KMS-11 (cell line): Measurements from ENCODE around the gene TMEM131.

Source experiments
- H2AFZ ChIP-seq: fragments of 200-600 bp; sonication (generic); 2 replicates; pipeline ENCODE4 v1.6.1; 2016; ENCODE audit warnings: antibody characterized with exemption, mixed run types, low read depth
- H3K27ac ChIP-seq: fragments of 200-600 bp; sonication (generic); 2 replicates; pipeline ENCODE4 v1.6.1; 2016; ENCODE audit warnings: mild to moderate bottlenecking, mixed run types
- H3K27me3 ChIP-seq: fragments of 200-600 bp; sonication (generic); 2 replicates; pipeline ENCODE4 v1.6.1; 2017; ENCODE audit warnings: mild to moderate bottlenecking, low read depth, mixed run types, moderate library complexity; ENCODE audit not compliant: insufficient read depth
- H3K36me3 ChIP-seq: fragments of 200-600 bp; sonication (generic); 2 replicates; pipeline ENCODE4 v1.6.1; 2017; ENCODE audit warnings: mild to moderate bottlenecking, mixed run types; ENCODE audit not compliant: insufficient read depth
- H3K4me1 ChIP-seq: fragments of 200-600 bp; sonication (generic); 2 replicates; pipeline ENCODE4 v1.6.1; 2016; ENCODE audit warnings: mild to moderate bottlenecking, low read depth, mixed run types; ENCODE audit not compliant: poor library complexity, severe bottlenecking
- H3K4me2 ChIP-seq: fragments of 200-600 bp; sonication (generic); 2 replicates; pipeline ENCODE4 v1.7.0; 2016; ENCODE audit warnings: mild to moderate bottlenecking, mixed run types
- H3K4me3 ChIP-seq: fragments of 200-600 bp; sonication (generic); IDR thresholded peaks from 2 replicates; pipeline ENCODE4 v1.6.1; 2017; ENCODE audit warnings: low read depth, low read length, mixed read lengths; ENCODE audit not compliant: insufficient read depth
- H3K79me2 ChIP-seq: fragments of 200-600 bp; sonication (generic); 2 replicates; pipeline ENCODE4 v1.6.1; 2016; ENCODE audit warnings: low read depth, mixed run types; ENCODE audit not compliant: insufficient read depth
- H3K9ac ChIP-seq: fragments of 200-600 bp; sonication (generic); 2 replicates; pipeline ENCODE4 v1.6.1; 2016; ENCODE audit warnings: mild to moderate bottlenecking, mixed run types
- H4K20me1 ChIP-seq: fragments of 200-600 bp; sonication (generic); 2 replicates; pipeline ENCODE4 v1.6.1; 2016; ENCODE audit warnings: mild to moderate bottlenecking, mixed run types; ENCODE audit not compliant: insufficient read depth
- CTCF ChIP-seq: fragments of 200-600 bp; sonication (generic); conservative IDR thresholded peaks from 2 replicates; pipeline ENCODE4 v1.6.1; 2017; ENCODE audit warnings: low read depth, mild to moderate bottlenecking, antibody characterized with exemption, low read length, moderate library complexity, mixed read lengths

Gene TMEM131

GRCh38 chr2:97734061-97735051 is 261.4 kb downstream of the TMEM131 start:
- TF ChIP-seq CTCF, result no peak
- no peak overlapping the region for H3K27ac ChIP-seq
- H3K9ac ChIP-seq, result no peak overlapping the region
- H3K4me3 ChIP-seq, result no peak overlapping the region
- H4K20me1 ChIP-seq, result no peaks in the 10 kb centered on the region
- no peaks in the 10 kb centered on the region for H3K4me1 ChIP-seq
- no peaks in the 10 kb centered on the region for H3K79me2 ChIP-seq
- no peak overlapping the region for H3K4me2 ChIP-seq
- H2AFZ ChIP-seq, result no peak overlapping the region
- no peaks in the 10 kb centered on the region for H3K27me3 ChIP-seq
- no peaks in the 10 kb centered on the region for H3K36me3 ChIP-seq

- H3K79me2 ChIP-seq, result no peaks in the 10 kb centered on the region
- no peaks in the 10 kb centered on the region for H3K27me3 ChIP-seq
- no peak for TF ChIP-seq CTCF
- H3K4me1 ChIP-seq, result no peaks in the 10 kb centered on the region
- H4K20me1 ChIP-seq, result no peaks in the 10 kb centered on the region
- no peak overlapping the region for H3K9ac ChIP-seq
- no peak overlapping the region for H3K4me2 ChIP-seq
- no peak overlapping the region for H3K27ac ChIP-seq
- no peak overlapping the region for H3K4me3 ChIP-seq
- no peak overlapping the region for H2AFZ ChIP-seq
- H3K36me3 ChIP-seq, result no peaks in the 10 kb centered on the region
Measured at GRCh38 chr2:97733341-97734035, 262.3 kb downstream of the TMEM131 start.

DNA sequence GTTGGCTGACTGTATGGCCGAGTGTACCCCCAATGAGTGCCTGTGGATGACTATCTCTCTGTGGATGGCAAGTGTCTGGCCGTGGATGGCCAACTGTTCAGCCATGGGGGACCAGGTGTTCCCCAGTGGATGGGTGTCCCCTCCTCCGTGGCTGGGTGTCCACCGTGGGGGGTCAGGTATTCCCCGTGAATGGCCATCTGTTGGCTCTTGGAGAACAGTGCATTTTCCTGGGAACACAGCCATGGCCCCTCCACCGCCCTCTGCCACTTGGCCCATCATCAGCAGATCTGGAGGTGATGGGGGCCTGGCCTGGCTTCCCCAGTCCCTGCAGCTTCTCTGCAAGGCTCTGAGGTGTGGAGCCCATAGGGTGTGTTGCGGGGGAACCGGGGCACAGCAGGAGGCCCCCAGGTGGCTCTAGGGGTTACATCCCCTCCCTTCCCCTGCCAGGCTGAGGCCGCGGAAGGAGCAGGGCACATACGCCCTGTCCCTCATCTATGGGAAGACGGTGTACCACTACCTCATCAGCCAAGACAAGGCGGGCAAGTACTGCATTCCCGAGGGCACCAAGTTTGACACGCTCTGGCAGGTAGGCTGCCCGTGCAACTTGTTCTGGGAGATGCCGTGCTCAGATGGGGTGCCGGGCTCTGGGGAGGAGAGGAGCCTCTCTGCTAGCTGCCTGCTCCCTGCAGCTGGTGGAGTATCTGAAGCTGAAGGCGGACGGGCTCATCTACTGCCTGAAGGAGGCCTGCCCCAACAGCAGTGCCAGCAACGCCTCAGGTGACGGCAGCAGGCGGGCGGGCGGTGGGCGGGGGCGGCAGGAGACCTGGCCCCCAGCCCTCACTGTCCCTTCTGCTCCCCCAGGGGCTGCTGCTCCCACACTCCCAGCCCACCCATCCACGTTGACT is 263.1 kb downstream of the TMEM131 start:
- Histone ChIP-seq H2AFZ (no peak overlapping the region), H3K27me3 (no peaks in the 10 kb centered on the region), H3K9ac (no peak overlapping the region), H3K27ac (no peak overlapping the region), H3K4me3 (no peak overlapping the region), H3K4me2 (no peak overlapping the region), H3K4me1 (no peaks in the 10 kb centered on the region), H3K36me3 (no peaks in the 10 kb centered on the region), H4K20me1 (no peaks in the 10 kb centered on the region), H3K79me2 (no peaks in the 10 kb centered on the region)
- no peak for TF ChIP-seq CTCF
